SK-N-SH treated with all-trans-retinoic acid at 6 μM for 48 hours (cell line): ENCODE data around the gene SP100.
"Not testable (repeated sequence)": the region's sequence is repeated elsewhere in the genome, so short reads cannot be mapped to it uniquely, and the experiment has no call there.

ENCODE experiments used
- ATAC-seq: fragments of 200-7000 bp; cut with Tn5 transposase; 3 replicates; pipeline ENCODE4 v1.9.1; 2020; ENCODE audit warnings: mild to moderate bottlenecking, moderate library complexity
- ARNTL ChIP-seq: fragments of 450-650 bp; formaldehyde crosslinking; IDR thresholded peaks from 2 replicates; pipeline ENCODE4 v1.5.0; 2020; ENCODE audit warnings: low read depth, mild to moderate bottlenecking, moderate library complexity, borderline replicate concordance
- CREB5 ChIP-seq: fragments of 250-450 bp; sonication (Bioruptor Pico); IDR thresholded peaks from 2 replicates; pipeline ENCODE4 v1.5.1; 2020; ENCODE audit warnings: low read depth, mild to moderate bottlenecking, moderate library complexity
- CSDC2 ChIP-seq: fragments of 250-450 bp; sonication (Bioruptor Pico); IDR thresholded peaks from 2 replicates; pipeline ENCODE4 v1.5.0; 2020; ENCODE audit warnings: mild to moderate bottlenecking, moderate library complexity
- CSRNP3 ChIP-seq: fragments of 250-450 bp; sonication (Bioruptor Pico); IDR thresholded peaks from 2 replicates; pipeline ENCODE4 v1.5.1; 2021; ENCODE audit warnings: mild to moderate bottlenecking, moderate library complexity
- ESRRG ChIP-seq: fragments of 250-450 bp; sonication (Bioruptor Pico); IDR thresholded peaks from 2 replicates; pipeline ENCODE4 v1.6.1; 2021; ENCODE audit warnings: mild to moderate bottlenecking
- GLIS3 ChIP-seq: fragments of 250-450 bp; sonication (Bioruptor Pico); IDR thresholded peaks from 2 replicates; pipeline ENCODE4 v1.5.0; 2020; ENCODE audit warnings: mild to moderate bottlenecking, moderate library complexity
- ISL1 ChIP-seq: fragments of 250-450 bp; sonication (Bioruptor Pico); IDR thresholded peaks from 2 replicates; pipeline ENCODE4 v2.1.2; 2022; ENCODE audit warnings: mild to moderate bottlenecking, moderate library complexity
- OSR1 ChIP-seq: fragments of 250-450 bp; sonication (Bioruptor Pico); IDR thresholded peaks from 2 replicates; pipeline ENCODE4 v1.8.0; 2022; ENCODE audit warnings: moderate library complexity, mild to moderate bottlenecking, inconsistent platforms
- PATZ1 ChIP-seq: fragments of 250-450 bp; sonication (Bioruptor Pico); IDR thresholded peaks from 2 replicates; pipeline ENCODE4 v1.8.0; 2020; ENCODE audit warnings: mild to moderate bottlenecking, moderate library complexity, borderline replicate concordance
- RARB ChIP-seq: fragments of 250-450 bp; sonication (Bioruptor Pico); IDR thresholded peaks from 2 replicates; pipeline ENCODE4 v1.8.0; 2021; ENCODE audit warnings: mild to moderate bottlenecking, moderate library complexity
- SNAI2 ChIP-seq: fragments of 250-450 bp; sonication (Bioruptor Pico); IDR thresholded peaks from 2 replicates; pipeline ENCODE4 v1.5.0; 2020; ENCODE audit warnings: mild to moderate bottlenecking, moderate library complexity
- TCF4 ChIP-seq: fragments of 250-450 bp; sonication (Bioruptor Pico); IDR thresholded peaks from 2 replicates; pipeline ENCODE4 v1.8.0; 2021; ENCODE audit warnings: mild to moderate bottlenecking, moderate library complexity, borderline replicate concordance
- TSHZ2 ChIP-seq: fragments of 250-450 bp; sonication (Bioruptor Pico); IDR thresholded peaks from 2 replicates; pipeline ENCODE4 v1.5.0; 2020; ENCODE audit warnings: mild to moderate bottlenecking, moderate library complexity
- ZC3H10 ChIP-seq: fragments of 250-450 bp; sonication (Bioruptor Pico); IDR thresholded peaks from 2 replicates; pipeline ENCODE4 v1.5.1; 2021; ENCODE audit warnings: mild to moderate bottlenecking, moderate library complexity
- ZFP3 ChIP-seq: fragments of 250-450 bp; sonication (Bioruptor Pico); IDR thresholded peaks from 2 replicates; pipeline ENCODE4 v1.5.0; 2020; ENCODE audit warnings: mild to moderate bottlenecking, moderate library complexity
- ZFP30 ChIP-seq: fragments of 450-650 bp; formaldehyde crosslinking; IDR thresholded peaks from 2 replicates; pipeline ENCODE4 v1.5.0; 2022; ENCODE audit warnings: mild to moderate bottlenecking, moderate library complexity
- ZNF565 ChIP-seq: fragments of 450-650 bp; formaldehyde crosslinking; conservative IDR thresholded peaks from 2 replicates; pipeline ENCODE4 v1.5.0; 2020; ENCODE audit warnings: low read depth, mild to moderate bottlenecking, moderate library complexity
- ZNF70 ChIP-seq: fragments of 450-650 bp; formaldehyde crosslinking; IDR thresholded peaks from 2 replicates; pipeline ENCODE4 v1.5.0; 2020; ENCODE audit warnings: mild to moderate bottlenecking, moderate library complexity
- ZNF8 ChIP-seq: fragments of 450-650 bp; formaldehyde crosslinking; IDR thresholded peaks from 2 replicates; pipeline ENCODE4 v1.5.0; 2020; ENCODE audit warnings: mild to moderate bottlenecking, moderate library complexity

Gene SP100

GRCh38 chr2:230394301-230394700 lies 21.7 kb upstream of the SP100 start:
- no peak for ATAC-seq

DNA sequence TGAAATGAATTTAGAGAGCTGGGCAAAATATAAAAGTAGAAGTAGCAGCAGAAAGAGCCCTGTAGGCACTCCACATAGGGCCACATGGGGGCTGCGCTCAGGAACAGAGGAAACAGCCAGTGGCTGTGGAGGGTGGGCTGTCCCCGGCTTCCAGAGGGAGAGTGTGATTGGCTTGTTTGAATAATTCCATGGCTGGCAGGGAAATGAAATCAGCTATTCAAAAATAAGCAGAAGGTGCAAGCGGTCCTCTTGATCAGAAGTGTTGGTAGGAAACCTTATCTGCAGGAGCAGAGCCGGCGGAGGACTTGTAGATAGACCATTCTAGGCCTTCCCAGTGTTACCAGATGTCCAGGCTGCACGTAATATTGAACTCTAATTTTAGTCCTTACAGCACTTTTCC lies 17.3 kb upstream of the SP100 start:
- ATAC-seq, result not testable (repeated sequence)

More at GRCh38 chr2:230394301-230394700, 21.7 kb upstream of the SP100 start:
- no peak for TF ChIP-seq CSRNP3 (CRISPR knock-in tag)
- no peak for TF ChIP-seq CREB5 (CRISPR knock-in tag)
- TF ChIP-seq TSHZ2 (CRISPR knock-in tag), result no peak
- no peak for TF ChIP-seq ARNTL
- no peak for TF ChIP-seq GLIS3 (CRISPR knock-in tag)
- TF ChIP-seq ZFP30 (CRISPR knock-in tag), result no peak
- TF ChIP-seq ZNF565, result no peak
- no peak for TF ChIP-seq ZC3H10 (CRISPR knock-in tag)
- TF ChIP-seq PATZ1 (CRISPR knock-in tag), result no peak

GRCh38 chr2:230400041-230400440 lies 16.0 kb upstream of the SP100 start:
- TF ChIP-seq ZC3H10 (CRISPR knock-in tag), result no peak
- TF ChIP-seq ISL1 (CRISPR knock-in tag), result no peak
- TF ChIP-seq ZNF70, result no peak
- TF ChIP-seq TCF4 (CRISPR knock-in tag), result no peak
- no peak for TF ChIP-seq OSR1 (CRISPR knock-in tag)
- TF ChIP-seq ZNF565, result no peak
- TF ChIP-seq SNAI2 (CRISPR knock-in tag), result no peak
- TF ChIP-seq ZNF8 (CRISPR knock-in tag), result no peak
- TF ChIP-seq ESRRG, result no peak
- TF ChIP-seq CSDC2, result no peak
- no peak for TF ChIP-seq CSRNP3 (CRISPR knock-in tag)
- TF ChIP-seq GLIS3 (CRISPR knock-in tag), result no peak
- no peak for TF ChIP-seq ZFP3 (CRISPR knock-in tag)
- TF ChIP-seq ARNTL, result no peak
- ATAC-seq, result no peak

GRCh38 chr2:230400454-230400853 lies 15.5 kb upstream of the SP100 start:
- ATAC-seq, result no peak
- TF ChIP-seq ZNF565, result no peak
- TF ChIP-seq RARB (CRISPR knock-in tag), result no peak

- not testable (repeated sequence) for ATAC-seq
Measured at GRCh38 chr2:230401026-230401425, 15.0 kb upstream of the SP100 start.
